ENCODE measurements around the gene PTP4A2.

Gene PTP4A2

GRCh38 chr1:31857863-31858262 is 80.3 kb downstream of the PTP4A2 start:
- no peak for DNase-seq

All from NCI-H2029 (cell line).